Measurements from ENCODE around the gene VWA2.

- TF ChIP-seq CTCF (IDR thresholded peaks at IDR 0.05) (no peak), EP300 (IDR thresholded peaks at IDR 0.05) (no peak), POLR2AphosphoS5 (IDR thresholded peaks at IDR 0.05) (no peak), POLR2A (IDR thresholded peaks at IDR 0.05; ENCODE audit: low read depth) (no peak)
Observed at GRCh38 chr10:114311496-114312209, 72.6 kb downstream of the VWA2 start.
